Measurements from ENCODE around the gene ABCA4.

The ABCA4 gene

DNA sequence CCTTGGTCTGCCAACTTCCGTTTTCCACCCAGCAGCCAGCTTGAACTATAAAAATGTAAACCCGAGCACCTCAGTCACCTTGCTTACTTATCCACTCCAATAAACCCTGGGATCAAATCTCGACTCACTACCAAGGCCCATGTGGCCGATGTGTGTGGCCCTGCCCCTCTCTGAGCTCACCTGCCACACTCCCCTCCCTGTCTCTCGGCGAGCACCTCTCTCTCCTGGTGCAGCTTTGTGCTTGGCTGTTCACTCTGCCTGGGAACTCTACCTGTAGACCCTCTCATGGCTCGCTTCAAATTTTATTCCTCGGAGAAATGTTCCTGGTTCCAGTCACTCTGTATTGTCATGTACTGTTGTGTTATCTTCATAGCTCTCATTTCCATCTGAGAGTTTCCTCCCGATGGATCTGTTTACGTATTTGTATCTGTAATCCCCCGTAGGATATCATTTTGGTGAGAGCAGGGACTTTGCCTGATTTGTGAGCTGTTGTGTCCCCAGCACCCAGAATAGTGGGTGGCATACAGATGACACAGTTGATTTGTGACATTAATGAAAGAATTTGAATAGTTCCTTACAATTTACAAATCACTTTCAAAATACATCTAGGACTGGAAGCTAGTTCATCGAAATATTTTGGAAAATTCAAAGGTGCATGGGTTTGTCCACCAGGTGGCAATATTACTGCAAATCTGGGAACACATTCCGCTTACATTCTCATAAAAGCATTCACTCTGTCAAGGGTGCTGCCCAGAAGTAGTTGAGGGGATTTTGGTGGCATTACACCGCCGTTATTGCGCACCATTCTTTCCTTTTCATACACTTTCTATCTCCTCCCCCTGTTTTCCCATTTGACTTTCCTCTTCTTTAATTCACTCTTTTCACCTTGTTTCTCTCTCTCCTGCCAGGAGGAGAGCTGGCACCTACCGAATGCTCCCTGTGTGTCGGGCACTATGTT lies 95.3 kb downstream of the ABCA4 start:
- DNase-seq: peak; percentile 17 to 24

DNA sequence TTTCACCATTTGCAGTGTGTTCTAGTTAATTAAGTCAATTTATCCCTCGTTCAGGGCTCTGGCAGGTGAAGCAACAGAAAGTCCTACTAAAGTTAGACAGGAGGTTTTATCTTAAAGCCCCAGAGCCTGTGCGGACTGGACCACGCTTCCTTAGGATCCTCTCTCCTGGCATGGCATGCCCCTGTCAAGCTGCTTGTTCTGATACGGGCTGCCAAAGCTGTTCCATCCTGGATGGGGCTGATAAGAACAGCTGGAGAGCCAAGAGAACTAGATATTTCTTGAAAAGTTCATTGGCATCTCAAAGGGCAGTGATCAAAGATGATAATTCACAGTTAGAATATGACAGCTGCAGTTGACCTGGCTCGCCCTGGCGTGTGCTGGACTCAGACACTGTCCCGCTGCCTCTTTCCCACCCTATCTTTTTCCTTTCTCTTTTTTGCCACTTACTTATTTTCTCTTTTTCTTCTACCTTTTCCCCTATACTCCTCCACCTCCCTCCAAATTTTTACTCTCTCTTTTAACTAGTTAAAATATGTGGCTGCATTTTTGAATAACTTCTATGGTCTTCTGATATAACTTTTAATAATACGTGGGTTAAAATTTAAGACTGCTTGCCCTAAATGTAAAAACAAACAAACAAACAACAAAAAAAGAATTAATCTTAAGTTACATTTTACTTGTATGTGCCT lies 96.7 kb downstream of the ABCA4 start:
- no peak for DNase-seq

DNA sequence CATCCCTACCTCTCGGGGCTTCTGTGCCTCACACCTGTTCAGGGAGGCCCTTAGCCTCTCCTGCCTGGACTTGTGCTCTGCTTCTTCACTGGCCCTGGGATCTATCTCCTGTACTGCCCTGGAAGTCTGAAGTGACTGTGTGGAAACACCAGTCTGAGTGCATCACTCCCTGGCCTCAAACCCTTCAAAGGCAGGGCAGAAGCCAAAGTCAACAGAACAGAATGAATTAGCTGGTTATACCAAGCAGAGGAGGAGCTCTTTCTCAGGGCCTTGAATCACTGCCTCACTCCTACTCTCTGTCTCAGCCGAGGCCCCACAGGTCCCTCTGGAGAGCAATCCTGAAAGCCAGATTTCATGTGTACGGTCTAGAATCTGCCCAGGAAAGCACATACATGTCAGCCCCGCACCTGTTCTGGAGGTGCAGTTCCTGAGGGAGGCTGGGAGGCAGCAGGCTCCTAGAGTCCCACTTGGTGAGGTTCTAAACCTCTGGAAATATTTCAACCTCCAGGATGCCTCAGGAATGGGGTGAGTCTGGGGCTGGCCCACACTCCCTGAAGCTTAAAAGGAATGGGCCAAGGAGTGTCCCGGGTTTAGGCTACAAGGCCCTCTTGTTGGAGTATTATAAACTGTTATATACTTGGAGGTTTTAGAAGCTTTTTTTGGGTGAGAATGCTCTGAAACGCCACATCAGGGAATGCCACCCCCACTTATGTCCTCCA lies 98.3 kb downstream of the ABCA4 start:
- DNase-seq: no peak

DNA sequence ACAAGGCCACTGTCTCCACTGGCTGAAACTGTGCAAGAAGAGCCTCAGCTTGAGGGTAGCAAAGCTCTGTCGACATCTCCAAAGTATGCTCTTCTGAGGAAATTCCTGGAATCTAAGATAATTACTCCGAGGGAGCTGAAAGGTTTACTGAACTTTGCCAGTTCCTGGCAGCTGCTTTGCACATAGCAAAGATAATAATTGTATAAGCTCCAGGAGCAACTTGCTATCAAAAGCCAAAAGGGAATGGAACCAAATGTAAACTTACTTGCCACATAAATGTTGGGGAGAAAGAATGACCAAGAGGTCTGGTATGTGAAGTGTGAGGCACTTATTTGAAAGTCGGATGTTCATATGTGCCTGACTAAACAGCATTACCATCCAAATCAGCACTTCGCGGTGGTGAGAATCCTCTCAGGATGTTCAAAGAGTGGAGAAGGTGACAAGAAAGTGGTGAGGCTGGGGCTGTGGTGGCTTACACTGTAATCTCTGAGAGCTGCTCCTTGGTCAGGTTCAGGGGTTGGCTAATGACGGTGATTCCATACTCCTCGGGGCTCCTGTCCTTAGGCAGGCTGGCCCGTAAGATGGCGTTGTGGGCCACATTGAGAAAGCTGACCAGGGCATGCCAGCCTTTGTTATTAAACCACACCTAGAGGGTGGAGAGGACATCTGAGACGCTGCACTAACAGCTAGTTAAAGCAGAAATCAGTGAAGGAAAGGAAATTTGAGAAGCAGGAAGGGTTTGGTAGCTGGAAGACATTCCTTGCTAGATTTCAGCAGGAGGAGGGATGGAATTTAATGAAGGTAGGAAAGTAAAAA lies 100.0 kb downstream of the ABCA4 start:
- DNase-seq: no peak

DNA sequence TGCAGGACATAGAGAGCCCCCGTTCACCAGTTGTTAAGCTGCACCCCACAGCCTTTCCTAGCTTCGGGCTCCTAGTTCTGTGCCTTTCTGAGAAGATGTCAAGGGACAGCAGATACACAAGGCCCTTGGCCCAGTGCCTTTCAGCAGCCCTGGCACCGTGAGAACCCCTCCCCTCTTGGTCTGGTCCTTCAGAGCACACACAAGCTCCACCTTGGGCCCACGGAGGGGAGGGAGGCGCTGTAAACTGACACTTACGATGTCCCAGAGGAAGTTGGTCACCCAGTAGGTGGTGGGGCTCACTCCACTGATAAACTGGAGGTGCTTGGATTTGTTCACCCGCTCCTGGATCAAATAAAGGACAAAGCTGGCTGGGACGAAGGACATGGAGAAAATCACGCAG lies 101.6 kb downstream of the ABCA4 start:
- no peak for DNase-seq

DNA sequence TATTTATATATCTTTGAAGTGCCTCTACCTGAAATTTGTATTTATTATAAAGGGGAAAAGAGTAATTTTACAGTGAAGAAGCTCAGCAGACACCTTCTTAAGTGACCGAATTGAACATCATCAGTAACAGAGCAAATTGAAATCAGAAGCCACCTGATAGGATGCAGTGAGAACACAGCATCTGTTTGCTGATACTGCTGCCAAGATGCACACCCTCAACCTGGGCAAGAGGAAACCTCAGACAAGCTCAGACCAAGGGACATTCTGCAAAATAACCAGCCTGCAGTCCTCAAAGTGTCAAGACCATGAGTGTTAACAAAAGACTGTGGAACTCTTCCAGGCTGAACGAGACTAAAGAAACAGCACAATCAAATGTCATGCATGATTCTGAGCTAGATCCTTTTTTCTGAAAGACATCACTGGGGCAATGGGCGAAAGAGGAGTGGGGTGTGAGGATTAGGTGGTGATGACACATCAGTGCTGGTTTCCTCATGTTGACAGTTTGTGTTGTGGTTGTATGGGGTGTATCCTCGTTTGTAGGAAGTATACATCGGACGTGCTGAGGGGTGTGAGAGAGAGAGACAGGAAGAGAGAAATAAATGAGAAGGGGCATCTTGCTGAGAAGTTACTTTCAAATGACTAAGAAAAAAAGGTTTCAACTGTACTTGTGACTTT lies 103.7 kb downstream of the ABCA4 start:
- peak; percentile 49 to 52 for DNase-seq

DNA sequence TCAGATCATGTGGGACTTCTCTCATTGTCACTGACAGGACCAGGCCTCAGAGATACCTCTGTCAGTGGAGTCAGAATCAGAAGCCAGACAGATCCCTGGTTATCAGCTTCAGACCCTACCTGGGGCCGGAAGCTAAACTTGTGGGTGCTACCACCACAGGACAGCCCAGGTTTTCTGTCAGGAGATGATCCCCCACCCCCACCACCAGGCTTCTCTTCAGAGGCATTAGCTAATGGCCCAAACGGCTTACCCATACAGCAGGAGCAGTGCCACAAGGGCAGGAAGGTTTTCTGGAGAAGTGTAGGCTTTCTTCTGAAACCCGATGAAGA lies 105.5 kb downstream of the ABCA4 start:
- DNase-seq: no peak

DNA sequence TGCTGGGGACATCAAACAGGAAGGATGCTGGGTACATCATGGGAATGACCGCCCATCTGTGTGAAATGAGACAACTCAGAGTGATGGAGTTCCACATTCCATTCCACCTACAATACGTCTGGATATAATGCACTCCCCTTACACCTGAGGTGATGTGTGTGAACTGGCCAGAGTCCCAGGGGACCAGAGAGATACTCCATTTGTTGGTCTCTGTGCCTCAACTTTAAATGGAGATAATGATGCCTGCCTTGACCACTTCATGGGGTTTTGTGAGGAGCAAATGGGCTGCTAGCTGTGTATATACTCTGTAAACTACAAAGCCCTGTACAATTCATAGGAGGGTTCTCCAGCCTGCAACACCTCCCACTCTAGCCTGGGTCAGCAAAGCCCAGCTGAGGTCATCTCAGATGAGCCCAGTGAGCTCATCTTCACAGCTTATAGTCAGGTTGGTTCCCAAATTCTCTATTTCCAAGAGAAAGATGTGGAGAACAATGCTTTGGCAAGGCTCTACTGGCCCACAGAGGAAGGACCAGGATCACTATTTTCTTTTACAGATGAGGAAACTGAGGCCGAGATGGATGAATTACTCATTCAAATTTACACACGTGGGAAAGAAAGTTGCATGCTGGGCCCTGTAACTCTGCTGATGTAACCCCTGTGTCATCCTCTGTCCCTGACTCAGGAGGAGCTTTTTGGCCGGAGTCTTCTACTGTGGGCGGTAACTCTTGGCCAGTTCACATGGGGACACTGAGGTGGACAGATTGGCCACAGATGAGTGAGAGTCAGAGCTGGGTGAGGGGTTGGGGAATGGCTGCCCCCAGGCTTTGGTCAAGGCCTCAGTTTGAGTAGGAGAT lies 106.1 kb downstream of the ABCA4 start:
- no peak for DNase-seq

DNA sequence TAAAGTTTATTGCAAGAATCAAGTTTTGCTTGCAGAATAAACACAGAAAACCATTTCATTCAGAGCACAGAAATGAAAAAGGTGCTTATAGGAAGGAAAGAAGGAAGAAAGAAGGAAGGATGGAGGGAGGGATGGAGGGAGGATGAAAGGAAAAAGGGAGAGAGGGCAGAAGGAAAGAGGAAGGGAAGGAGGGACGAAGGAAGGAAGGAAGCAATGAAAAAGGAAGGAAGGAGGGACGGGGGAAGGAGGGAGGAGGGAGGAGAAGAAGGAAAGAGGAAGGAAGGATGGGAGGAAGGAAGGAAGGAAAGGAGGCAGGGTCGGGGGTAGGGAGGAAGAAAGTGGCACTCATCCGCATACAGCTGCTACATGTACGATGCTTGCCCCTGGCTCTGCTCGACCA lies 106.9 kb downstream of the ABCA4 start:
- DNase-seq: no peak

DNA sequence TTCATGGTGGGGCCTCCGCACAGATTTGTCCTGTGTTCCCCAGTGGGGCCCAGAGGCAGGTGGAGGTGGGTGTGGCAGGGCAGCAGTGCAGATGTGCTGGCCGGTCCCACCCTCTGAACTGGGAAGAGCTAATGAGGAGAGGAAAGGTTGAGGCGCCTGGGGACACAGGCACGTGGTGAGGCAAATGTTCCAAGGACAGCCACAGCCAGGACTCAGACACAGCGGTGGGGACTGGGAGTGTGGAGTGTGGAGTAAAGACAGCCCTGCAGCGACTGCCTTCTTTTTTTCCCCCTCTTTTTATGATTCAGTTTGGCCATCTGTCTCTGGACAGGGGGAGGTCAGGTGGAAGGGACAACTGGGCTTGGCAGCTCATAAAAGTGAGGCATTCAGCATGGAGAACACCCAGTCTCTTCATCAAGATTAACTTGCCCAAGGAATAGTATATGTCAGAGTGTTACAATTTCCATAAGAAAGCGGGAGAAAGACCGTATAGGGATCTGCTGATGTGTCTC lies 107.5 kb downstream of the ABCA4 start:
- DNase-seq: no peak

DNA sequence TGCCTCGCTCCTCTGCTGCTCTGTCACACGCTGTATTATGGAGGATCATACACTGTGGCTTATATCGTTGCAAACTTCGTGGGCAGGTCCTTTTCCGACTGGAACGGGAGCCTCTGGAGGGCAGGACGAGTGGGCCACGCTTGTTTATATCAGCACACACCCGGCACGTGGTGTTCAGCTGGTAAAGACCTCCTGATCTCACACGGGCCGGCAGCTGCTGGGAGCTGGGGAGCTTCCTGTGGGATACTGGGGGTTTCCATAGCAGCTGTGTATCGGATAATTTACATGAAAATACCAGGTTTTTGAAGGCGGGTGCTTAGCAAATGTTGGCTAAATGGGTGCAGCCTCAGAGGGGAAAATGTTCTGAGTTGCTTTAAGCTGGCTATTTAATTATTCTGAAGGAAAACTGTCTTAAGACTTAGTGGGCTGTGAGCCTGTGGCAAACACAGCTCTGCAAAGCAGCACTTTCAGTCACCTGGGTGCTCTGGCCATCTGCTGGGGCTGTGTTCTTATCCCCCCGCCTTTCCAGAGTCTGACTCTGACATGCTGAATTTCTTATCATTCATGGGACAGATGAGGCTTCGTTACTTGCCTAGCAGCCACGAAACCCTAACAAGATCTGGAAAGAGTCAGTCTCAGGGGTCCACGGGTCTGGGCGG lies 108.1 kb downstream of the ABCA4 start:
- DNase-seq: no peak

DNA sequence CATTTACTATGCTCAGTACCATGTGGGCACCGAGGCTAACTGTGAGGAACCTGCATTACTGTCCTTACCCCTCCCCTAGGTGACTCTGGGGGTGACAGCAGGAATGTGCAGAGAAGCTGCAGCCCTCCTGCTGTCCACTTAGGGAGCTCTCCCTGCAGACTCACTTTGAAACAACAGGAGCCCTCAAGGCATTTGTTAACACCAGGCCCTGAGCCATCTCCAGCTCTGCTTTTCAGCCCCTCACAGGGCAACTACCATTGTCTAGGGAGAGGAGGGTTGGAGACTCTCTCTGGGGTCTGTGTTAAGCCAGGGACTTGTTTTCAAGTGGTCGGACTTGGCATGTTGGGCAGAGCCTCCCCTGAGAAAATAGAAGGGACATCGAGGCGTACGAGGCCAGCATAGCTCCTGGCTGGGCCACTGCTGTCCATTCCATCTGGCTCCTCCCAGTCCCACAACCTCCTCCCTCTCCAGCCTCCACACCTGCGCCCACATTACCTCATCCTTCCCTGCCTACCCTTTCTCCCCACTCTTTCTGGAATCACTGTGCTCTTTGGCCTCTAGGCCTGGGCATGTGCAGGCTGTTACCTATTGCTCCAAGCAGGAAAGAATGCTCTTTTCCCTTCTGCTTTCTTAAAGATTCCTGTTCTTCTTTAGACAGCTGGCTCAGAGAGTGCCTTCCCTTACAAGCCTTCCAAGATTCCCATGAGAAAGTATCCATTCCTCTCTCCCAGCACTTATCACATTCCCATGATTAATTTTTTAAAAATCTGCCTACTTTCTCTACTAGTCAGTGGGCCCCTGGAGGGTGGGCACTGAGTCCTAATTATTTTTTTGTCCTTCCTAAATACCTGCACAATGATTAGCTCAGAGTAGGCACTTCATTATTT lies 109.0 kb downstream of the ABCA4 start:
- DNase-seq: no peak

DNA sequence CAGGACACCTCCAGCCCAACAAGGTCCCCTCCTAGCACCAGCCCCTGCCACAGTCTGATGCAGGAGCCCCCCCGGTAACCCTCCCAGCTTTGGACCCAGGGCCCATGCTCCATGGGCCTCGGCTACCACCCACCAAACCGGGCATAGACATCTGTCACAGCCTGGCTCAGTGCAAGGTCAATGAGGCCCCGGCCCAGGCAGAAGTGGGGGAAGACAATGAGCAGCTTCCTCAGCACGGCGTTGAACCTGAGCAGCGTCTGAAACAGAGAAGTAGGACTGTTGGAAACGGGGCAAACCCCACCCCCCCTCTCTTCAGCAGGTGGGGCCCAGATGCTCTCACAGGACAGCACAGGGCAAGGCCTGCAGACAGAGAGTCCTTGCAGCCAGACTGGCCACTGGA lies 109.8 kb downstream of the ABCA4 start:
- no peak for DNase-seq

DNA sequence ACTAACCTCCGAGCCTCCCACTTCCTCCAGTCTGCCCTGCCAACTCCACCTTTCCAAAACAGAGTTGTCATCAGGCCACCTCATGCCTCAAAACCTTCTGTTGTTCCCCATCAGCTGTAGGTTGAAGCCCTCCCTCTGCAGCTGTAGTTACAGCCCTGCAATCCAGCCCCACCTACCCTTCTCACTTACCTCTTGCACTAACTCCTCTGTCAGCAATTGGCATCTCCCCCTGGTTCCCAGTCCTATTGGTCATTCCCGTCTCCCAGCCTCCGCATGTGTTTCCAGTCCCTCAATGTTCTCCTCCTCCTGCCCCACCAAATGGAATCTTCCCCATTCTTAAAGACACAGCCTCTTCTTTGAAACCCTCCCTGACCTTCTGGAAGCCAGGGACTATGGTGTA lies 111.6 kb downstream of the ABCA4 start:
- no peak for DNase-seq

DNA sequence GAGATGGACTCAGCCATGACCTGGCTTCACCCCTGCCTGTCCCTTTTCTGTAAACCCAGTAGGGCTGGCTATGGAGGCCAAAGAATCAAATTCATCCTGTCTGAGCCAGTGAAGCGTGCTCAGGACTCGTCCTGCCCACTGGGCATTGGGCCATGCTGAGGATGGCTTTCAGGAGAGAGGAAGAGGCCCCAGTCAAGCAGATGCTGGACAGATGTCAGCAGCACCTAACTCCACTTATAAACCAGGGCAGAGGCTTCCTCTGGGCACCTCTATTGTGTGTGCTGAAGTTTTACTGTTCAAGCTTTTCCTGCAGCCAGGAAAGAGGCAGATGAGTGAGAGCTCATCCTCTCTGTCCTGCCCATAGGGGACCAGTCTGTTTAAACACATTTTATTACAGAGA lies 114.3 kb downstream of the ABCA4 start:
- no peak for DNase-seq

DNA sequence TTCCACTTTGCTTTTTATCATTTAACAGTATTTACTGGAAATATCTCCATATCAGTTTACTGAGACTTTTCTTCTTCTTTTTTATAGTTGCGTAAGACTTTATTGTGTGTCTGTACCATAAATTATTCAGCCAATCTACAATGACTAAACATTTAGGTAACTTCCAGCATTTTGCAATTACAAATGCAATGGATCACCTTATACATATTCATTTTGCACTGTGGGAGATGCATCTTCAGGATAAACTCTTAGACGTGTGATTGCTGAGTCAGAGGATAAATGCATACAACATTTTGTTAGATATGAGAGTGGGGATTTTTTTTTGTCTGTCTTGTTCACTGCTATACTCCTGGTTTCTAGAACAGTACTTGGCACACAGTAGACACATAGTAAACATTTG lies 116.0 kb downstream of the ABCA4 start:
- DNase-seq: peak; percentile 4 to 15

DNA sequence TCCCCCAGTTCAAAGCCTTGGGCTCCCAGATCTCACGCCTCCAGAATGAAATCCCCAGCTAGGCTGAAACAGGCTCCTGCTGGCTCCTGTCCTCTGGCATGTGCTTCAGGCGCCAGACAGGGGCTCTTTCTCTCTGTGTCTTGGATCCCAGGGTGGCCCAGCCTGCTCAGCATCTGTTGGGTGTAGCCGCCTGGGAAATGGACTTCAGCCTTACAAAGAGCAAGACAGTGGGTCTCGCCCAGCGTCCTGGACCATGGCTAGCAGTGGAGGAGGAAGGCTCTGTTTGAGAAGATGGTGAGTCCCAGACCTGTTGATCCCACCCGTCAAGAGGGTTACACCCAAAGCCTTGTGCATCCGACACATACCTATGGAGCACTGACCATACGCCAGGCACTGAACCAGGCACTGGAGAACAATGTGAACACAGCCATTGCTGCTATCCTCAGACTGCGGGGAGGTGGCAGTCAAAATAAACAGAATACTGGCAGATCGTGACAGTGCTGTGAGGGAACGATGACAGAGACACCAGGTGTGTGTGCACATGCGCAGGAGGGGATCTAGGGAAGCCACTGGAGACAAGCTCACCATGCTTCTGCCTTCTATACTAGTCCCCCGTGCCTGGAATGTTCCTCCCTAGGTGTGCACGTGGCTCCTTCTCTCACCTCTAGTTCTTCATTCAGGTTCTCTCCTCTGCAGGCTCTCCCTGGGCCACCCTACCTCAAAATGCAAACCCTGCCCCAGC lies 118.7 kb downstream of the ABCA4 start:
- DNase-seq: no peak

DNA sequence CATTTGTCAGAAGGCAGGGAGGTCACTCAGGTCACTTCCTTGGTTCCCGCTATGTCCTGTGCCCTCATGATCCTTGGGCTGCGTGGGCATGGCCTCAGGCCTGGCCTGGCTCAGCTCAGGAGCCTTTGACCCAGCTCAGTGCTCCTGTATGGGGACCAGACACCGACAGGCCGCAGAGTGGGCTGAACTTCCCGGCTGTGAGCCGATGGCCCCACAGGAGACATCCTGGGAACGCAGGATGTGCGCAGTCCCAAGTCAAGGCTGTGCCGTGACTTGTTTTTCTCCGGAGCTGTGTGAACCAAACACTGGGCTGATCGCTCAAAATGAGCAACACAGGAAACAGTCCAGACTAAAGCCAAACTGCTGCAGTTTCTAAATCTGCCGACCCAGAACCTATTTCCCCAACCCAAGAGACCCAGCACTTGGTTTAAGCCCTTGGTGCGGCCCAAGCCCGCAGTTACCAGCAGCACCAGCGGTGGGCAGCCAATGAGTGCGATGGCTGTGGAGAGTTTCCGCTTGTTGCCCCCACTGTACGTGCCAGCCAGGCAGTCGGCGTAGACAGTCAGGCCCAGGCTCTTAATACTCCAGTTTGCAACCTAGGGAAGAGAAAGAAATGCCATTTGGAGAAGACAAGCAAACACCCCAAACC lies 119.4 kb downstream of the ABCA4 start:
- no peak for DNase-seq
